GM18520 (cell line): ENCODE data around the gene CHMP1A.
"Not testable (repeated sequence)": the region's sequence is repeated elsewhere in the genome, so short reads cannot be mapped to it uniquely, and the experiment has no call there.

Source experiments
- ATAC-seq: cut with Tn5 transposase; IDR thresholded peaks from one replicate; pipeline ENCODE4 v1.9.1; 2021; ENCODE audit not compliant: unreplicated experiment

Gene CHMP1A

GRCh38 chr16:89657442-89658220, at the start of gene CHMP1A, which contains the start of gene SPATA33:
Gene CHMP1A (minus strand): TSS chr16:89657708. CDS start chr16:89657588, 120 bp downstream.
Gene SPATA33 (plus strand): TSS chr16:89657836. CDS start chr16:89657912, 76 bp downstream.
- ATAC-seq: peak; percentile 82

- no peak for ATAC-seq
Measured at GRCh38 chr16:89706518-89707260, 49.2 kb upstream of the CHMP1A start.

- no peak for ATAC-seq
Measured at GRCh38 chr16:89705006-89705405, 47.5 kb upstream of the CHMP1A start.

GRCh38 chr16:89704281-89704680, 46.8 kb upstream of the CHMP1A start:
- no peak for ATAC-seq

GRCh38 chr16:89701425-89702406, 44.2 kb upstream of the CHMP1A start, which contains the start of gene SPATA2L:
Gene SPATA2L (minus strand): TSS chr16:89701705. CDS start chr16:89701232, 473 bp downstream.
- peak; percentile 53 for ATAC-seq

- ATAC-seq: no peak
Measured at GRCh38 chr16:89700649-89701424, 43.3 kb upstream of the CHMP1A start.

- peak; percentile 34 for ATAC-seq
Measured at GRCh38 chr16:89700100-89700648, 42.7 kb upstream of the CHMP1A start.

GRCh38 chr16:89699629-89700099, 42.2 kb upstream of the CHMP1A start:
- ATAC-seq: not testable (repeated sequence)

- ATAC-seq: not testable (repeated sequence)
Measured at GRCh38 chr16:89698717-89699116, 41.2 kb upstream of the CHMP1A start.

GRCh38 chr16:89697616-89698331, 40.3 kb upstream of the CHMP1A start:
- no peak for ATAC-seq

GRCh38 chr16:89697161-89697615, 39.7 kb upstream of the CHMP1A start:
- ATAC-seq: no peak

- ATAC-seq: no peak
Measured at GRCh38 chr16:89696670-89697128, 39.2 kb upstream of the CHMP1A start.

- no peak for ATAC-seq
Measured at GRCh38 chr16:89695875-89696669, 38.6 kb upstream of the CHMP1A start.

- no peak for ATAC-seq
Measured at GRCh38 chr16:89695086-89695874, 37.8 kb upstream of the CHMP1A start.

GRCh38 chr16:89694784-89695085, 37.2 kb upstream of the CHMP1A start:
- not testable (repeated sequence) for ATAC-seq

GRCh38 chr16:89693931-89694783, 36.6 kb upstream of the CHMP1A start:
- no peak for ATAC-seq
